HL-60 (cell line): ENCODE measurements around the gene MKLN1.

Experiments
- DNase-seq, 2 experiments: peaks; one replicate each; pipeline ENCODE4 v3.0.0-alpha.2; 2010 to 2020; ENCODE audit warnings: low read depth in 1 of 2, low spot score in 1 of 2
- H3K27ac ChIP-seq: fragments of 250-450 bp; sonication (Bioruptor Pico); replicated peaks from 2 replicates; pipeline ENCODE4 v1.5.1; 2020; ENCODE audit warnings: mild to moderate bottlenecking, moderate library complexity
- H3K27me3 ChIP-seq: fragments of 250-450 bp; sonication (Bioruptor Pico); 2 replicates; pipeline ENCODE4 v1.5.1; 2021; ENCODE audit warnings: mild to moderate bottlenecking, moderate library complexity; ENCODE audit not compliant: insufficient read depth, poor library complexity, severe bottlenecking
- H3K4me3 ChIP-seq: replicated peaks from 2 replicates; pipeline ENCODE4 v1.5.1; 2011; ENCODE audit warnings: mild to moderate bottlenecking, control low read depth, low read length; ENCODE audit not compliant: insufficient read depth
- GABPA ChIP-seq: IDR thresholded peaks from 2 replicates; pipeline ENCODE4 v1.6.1; 2012; ENCODE audit warnings: low read depth
- POLR2AphosphoS5 ChIP-seq: IDR thresholded peaks from 2 replicates; pipeline ENCODE4 v1.6.1; 2012; ENCODE audit warnings: low read depth
- SPI1 ChIP-seq: IDR thresholded peaks from 2 replicates; pipeline ENCODE4 v1.6.1; 2012; ENCODE audit warnings: low read depth, mild to moderate bottlenecking, borderline replicate concordance
- TF ChIP-seq, protein P1 (sequence below): IDR thresholded peaks from one replicate; pipeline ENCODE4 v1.5.1; 2011; ENCODE audit warnings: low read length, control low read depth, inconsistent platforms; ENCODE audit not compliant: insufficient read depth
- TF ChIP-seq, protein P2 (sequence below): IDR thresholded peaks from 2 replicates; pipeline ENCODE4 v1.6.1; 2012; ENCODE audit warnings: low read depth; ENCODE audit not compliant: insufficient replicate concordance

Gene MKLN1

DNA sequence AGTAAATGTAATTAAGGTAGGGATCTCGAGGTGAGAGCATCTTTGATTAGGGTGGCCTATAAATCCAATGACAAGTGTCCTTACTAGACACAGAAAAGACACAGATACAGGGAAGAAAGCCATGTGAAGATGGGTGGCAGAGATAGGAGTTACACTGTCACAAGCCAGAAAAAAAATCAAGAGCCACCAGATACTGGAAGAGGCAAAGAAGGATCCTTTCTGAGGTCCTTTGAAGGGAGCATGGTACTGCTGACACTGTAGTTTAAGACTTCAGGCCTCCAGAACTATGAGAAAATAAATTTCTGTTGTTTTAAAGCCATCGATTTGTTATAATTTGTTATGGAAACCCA, 56.6 kb downstream of the MKLN1 start:
- H3K4me3 ChIP-seq = no peak overlapping the region
- DNase-seq = no peak
- no peaks in the 10 kb centered on the region for H3K27me3 ChIP-seq
- TF ChIP-seq, protein P1, sequence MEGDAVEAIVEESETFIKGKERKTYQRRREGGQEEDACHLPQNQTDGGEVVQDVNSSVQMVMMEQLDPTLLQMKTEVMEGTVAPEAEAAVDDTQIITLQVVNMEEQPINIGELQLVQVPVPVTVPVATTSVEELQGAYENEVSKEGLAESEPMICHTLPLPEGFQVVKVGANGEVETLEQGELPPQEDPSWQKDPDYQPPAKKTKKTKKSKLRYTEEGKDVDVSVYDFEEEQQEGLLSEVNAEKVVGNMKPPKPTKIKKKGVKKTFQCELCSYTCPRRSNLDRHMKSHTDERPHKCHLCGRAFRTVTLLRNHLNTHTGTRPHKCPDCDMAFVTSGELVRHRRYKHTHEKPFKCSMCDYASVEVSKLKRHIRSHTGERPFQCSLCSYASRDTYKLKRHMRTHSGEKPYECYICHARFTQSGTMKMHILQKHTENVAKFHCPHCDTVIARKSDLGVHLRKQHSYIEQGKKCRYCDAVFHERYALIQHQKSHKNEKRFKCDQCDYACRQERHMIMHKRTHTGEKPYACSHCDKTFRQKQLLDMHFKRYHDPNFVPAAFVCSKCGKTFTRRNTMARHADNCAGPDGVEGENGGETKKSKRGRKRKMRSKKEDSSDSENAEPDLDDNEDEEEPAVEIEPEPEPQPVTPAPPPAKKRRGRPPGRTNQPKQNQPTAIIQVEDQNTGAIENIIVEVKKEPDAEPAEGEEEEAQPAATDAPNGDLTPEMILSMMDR = no peak
- TF ChIP-seq GABPA (no peak), POLR2AphosphoS5 (no peak), SPI1 (no peak)
- TF ChIP-seq, protein P2, sequence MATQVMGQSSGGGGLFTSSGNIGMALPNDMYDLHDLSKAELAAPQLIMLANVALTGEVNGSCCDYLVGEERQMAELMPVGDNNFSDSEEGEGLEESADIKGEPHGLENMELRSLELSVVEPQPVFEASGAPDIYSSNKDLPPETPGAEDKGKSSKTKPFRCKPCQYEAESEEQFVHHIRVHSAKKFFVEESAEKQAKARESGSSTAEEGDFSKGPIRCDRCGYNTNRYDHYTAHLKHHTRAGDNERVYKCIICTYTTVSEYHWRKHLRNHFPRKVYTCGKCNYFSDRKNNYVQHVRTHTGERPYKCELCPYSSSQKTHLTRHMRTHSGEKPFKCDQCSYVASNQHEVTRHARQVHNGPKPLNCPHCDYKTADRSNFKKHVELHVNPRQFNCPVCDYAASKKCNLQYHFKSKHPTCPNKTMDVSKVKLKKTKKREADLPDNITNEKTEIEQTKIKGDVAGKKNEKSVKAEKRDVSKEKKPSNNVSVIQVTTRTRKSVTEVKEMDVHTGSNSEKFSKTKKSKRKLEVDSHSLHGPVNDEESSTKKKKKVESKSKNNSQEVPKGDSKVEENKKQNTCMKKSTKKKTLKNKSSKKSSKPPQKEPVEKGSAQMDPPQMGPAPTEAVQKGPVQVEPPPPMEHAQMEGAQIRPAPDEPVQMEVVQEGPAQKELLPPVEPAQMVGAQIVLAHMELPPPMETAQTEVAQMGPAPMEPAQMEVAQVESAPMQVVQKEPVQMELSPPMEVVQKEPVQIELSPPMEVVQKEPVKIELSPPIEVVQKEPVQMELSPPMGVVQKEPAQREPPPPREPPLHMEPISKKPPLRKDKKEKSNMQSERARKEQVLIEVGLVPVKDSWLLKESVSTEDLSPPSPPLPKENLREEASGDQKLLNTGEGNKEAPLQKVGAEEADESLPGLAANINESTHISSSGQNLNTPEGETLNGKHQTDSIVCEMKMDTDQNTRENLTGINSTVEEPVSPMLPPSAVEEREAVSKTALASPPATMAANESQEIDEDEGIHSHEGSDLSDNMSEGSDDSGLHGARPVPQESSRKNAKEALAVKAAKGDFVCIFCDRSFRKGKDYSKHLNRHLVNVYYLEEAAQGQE = no peak
- no peak overlapping the region for H3K27ac ChIP-seq

DNA sequence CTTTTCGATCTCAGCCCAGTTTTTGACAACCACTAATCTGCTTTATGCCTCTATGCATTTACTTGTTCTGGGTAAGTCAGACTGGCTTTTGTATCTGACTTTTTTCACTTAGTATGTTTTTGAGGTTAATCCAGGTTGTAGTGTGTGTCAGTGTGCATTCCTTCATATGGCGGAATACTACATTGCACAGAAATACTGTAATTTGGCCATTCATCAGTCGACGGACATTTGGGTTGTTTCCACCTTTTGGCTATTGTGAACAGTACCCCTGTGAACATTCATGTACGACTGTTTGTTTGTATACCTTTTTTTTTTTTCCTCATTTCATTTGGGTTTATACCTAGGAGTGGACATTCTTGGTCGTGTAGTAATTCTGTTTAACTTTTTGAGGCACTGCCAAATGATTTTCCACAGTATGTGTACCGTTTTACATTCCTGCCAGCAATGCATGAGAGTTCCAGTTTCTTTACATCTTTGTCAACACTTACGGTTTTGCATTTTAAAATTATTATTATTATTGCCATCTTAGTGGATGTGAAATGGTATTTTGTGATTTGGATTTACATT, 57.4 kb downstream of the MKLN1 start:
- H3K27ac ChIP-seq = no peak overlapping the region
- TF ChIP-seq, protein P1 = no peak
- no peak for TF ChIP-seq GABPA
- H3K4me3 ChIP-seq = no peak overlapping the region
- no peak for DNase-seq
- no peaks in the 10 kb centered on the region for H3K27me3 ChIP-seq

DNA sequence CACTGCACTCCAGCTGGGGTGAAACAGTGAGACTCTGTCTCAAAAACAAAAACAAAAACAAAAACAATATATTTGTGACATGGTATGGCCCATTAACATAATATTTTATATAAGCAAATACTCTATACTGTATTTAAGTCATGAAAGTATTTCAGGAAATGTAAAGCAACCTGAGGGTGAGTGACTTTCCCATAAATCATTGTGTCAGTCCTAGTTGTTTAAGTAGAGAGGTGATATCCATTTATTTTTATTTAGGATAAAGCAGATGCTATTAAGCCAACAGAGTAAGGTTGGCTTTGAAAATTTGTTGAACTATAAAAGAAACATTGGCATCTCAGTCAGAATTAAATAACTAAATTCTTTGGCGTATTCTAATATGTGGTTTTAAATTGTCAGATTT, 60.5 kb downstream of the MKLN1 start:
- no peak for DNase-seq
- Histone ChIP-seq H3K27ac (no peak overlapping the region), H3K4me3 (no peak overlapping the region), H3K27me3 (no peaks in the 10 kb centered on the region)
- no peak for TF ChIP-seq POLR2AphosphoS5
- TF ChIP-seq, protein P2 = no peak
- no peak for TF ChIP-seq SPI1
- TF ChIP-seq, protein P1 = no peak
- TF ChIP-seq GABPA = no peak

DNA sequence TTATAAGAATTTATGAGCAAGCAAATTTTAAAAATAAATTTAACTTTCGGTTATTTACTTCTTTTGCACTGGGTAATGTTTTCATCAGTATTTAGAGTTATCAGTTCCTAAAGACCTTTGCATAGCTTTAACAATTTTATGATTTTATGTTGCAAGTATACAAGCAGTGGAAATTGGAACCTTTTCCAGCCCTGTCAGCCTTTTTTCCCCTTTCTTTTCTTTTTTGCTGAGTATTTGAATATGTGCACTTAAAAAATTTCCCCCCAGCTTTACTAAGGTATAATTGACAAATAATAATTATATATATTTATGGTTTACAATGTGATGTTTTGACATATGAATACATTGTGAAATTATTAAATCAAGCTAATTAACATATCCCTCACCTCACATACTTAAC, 62.6 kb downstream of the MKLN1 start:
- no peak overlapping the region for H3K4me3 ChIP-seq
- no peak for DNase-seq
- H3K27me3 ChIP-seq = no peaks in the 10 kb centered on the region
- H3K27ac ChIP-seq = no peak overlapping the region
- TF ChIP-seq, protein P2 = no peak
- TF ChIP-seq, protein P1 = no peak
- no peak for TF ChIP-seq POLR2AphosphoS5
- TF ChIP-seq SPI1 = no peak
- no peak for TF ChIP-seq GABPA
